Measurements from ENCODE around the gene C6orf15.
"Not testable (repeated sequence)": the region's sequence is repeated elsewhere in the genome, so short reads cannot be mapped to it uniquely, and the experiment has no call there.

The C6orf15 gene

GRCh38 chr6:31067028-31067427 is 45.3 kb downstream of the C6orf15 start:
- DNase-seq: not testable (repeated sequence)

GRCh38 chr6:31065556-31065955 is 46.8 kb downstream of the C6orf15 start:
- DNase-seq: no peak

GRCh38 chr6:31063906-31064435 is 48.4 kb downstream of the C6orf15 start:
- no peak for DNase-seq
